Mucosa of descending colon (tissue), 3 donors: ENCODE measurements around the gene AGPAT2. TPM values are rescaled to one million over a fixed set of nuclear protein-coding genes. Genes with fewer than 3 reads are reported as not detected.

Source experiments
- ATAC-seq: fragments of 200-7000 bp; cut with Tn5 transposase; one replicate; pipeline ENCODE4 v1.9.1; 2020; ENCODE audit warnings: mild to moderate bottlenecking, moderate library complexity
- DNase-seq, 3 donors: peaks; one replicate each; pipeline ENCODE4 v3.0.0-alpha.2; 2020
- H3K36me3 ChIP-seq: fragments of 200-600 bp; one replicate; pipeline ENCODE4 v1.8.0; 2021; ENCODE audit warnings: low read depth, mild to moderate bottlenecking
- H3K4me1 ChIP-seq: fragments of 200-600 bp; one replicate; pipeline ENCODE4 v1.8.0; 2021; ENCODE audit warnings: low read depth, mild to moderate bottlenecking
- H3K4me3 ChIP-seq: fragments of 200-600 bp; one replicate; pipeline ENCODE4 v1.8.0; 2021; ENCODE audit warnings: mild to moderate bottlenecking
- H3K9me3 ChIP-seq: fragments of 200-600 bp; one replicate; pipeline ENCODE4 v1.8.0; 2021; ENCODE audit warnings: mild to moderate bottlenecking
- intact Hi-C, 2 donors: fragments of 100-400 bp; cut with DNase I in 1 of 2; cut with micrococcal nuclease in 1 of 2; formaldehyde crosslinking; loops; one replicate each; pipeline versions ENCODE4 v1.11.0 to v1.11.1; 2022; cut with DNase I, micrococcal nuclease
- total RNA-seq, 3 donors: library from RNA; stranded (reverse); fragmentation: NEBNext Ultra II Directional in 2 of 3; extraction: Animal tissue kit (Norgen Biotek cat#: 25700) in 2 of 3; gene quantifications; one replicate each; pipeline versions ENCODE4 v1.2.1 to v1.2.4, GENCODE V29; 2021 to 2023
- TF ChIP-seq, protein P1 (sequence below): fragments of 200-600 bp; IDR thresholded peaks from one replicate; pipeline ENCODE4 v1.8.0; 2022; ENCODE audit warnings: antibody characterized with exemption, mild to moderate bottlenecking
- donor health status: DM: no; HTN: no; CAD: no; lungs with moderate emphysema.
- donor health status: DM: no; HTN: no; CAD: no.
- donor health status: DM: no; HTN: yes; CAD: no.

Gene AGPAT2
- total RNA-seq, 3 donors from 2014 or later = 113 to 296 (median 152) TPM

- H3K4me1 ChIP-seq = peaks cover 39% of the 10 kb centered on the region
- TF ChIP-seq, protein P1, sequence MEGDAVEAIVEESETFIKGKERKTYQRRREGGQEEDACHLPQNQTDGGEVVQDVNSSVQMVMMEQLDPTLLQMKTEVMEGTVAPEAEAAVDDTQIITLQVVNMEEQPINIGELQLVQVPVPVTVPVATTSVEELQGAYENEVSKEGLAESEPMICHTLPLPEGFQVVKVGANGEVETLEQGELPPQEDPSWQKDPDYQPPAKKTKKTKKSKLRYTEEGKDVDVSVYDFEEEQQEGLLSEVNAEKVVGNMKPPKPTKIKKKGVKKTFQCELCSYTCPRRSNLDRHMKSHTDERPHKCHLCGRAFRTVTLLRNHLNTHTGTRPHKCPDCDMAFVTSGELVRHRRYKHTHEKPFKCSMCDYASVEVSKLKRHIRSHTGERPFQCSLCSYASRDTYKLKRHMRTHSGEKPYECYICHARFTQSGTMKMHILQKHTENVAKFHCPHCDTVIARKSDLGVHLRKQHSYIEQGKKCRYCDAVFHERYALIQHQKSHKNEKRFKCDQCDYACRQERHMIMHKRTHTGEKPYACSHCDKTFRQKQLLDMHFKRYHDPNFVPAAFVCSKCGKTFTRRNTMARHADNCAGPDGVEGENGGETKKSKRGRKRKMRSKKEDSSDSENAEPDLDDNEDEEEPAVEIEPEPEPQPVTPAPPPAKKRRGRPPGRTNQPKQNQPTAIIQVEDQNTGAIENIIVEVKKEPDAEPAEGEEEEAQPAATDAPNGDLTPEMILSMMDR = peak; percentile 76
- DNase-seq (peak; percentile 80 to 92 (median 90)), ATAC-seq (peak; percentile 64)
- no peaks in the 10 kb centered on the region for H3K36me3 ChIP-seq
- intact Hi-C loops = loop anchor here (2.0 kb wide), 2 partner anchors 143 to 147 kb away; no protein-coding TSS in a partner anchor
- H3K4me3 ChIP-seq = no peak overlapping the region
- H3K9me3 ChIP-seq = no peaks in the 10 kb centered on the region
Observed at GRCh38 chr9:136631038-136632000, 55.9 kb downstream of the AGPAT2 start.

DNA sequence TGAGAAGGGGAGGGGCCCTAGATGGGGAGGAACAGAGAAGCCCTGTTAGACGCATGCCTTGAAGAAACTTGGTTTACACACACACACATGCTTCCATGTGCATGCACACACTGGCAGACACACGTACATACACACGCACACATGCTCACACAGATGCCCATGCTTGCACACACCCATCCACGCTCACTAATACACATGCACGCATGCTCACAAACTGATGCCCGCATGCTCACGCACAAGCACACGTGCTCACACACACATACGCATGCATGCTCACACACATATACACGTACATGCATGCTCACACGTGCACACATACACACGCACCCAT, 56.6 kb downstream of the AGPAT2 start:
- intact Hi-C loops = loop anchor here (2.0 kb wide), 2 partner anchors 142 to 146 kb away; no protein-coding TSS in a partner anchor
- H3K4me3 ChIP-seq = no peak overlapping the region
- no peaks in the 10 kb centered on the region for H3K9me3 ChIP-seq
- DNase-seq = no peak
- ATAC-seq = no peak
- TF ChIP-seq, protein P1 = no peak
- no peaks in the 10 kb centered on the region for H3K36me3 ChIP-seq
- peaks cover 45% of the 10 kb centered on the region for H3K4me1 ChIP-seq

GRCh38 chr9:136629879-136630661, 57.2 kb downstream of the AGPAT2 start:
- no peaks in the 10 kb centered on the region for H3K36me3 ChIP-seq
- intact Hi-C loops = loop anchor here (2.0 kb wide), 2 partner anchors 141 to 145 kb away; no protein-coding TSS in a partner anchor
- TF ChIP-seq, protein P1 = peak; percentile 18
- DNase-seq = peak; percentile 72 to 79 (median 74)
- H3K4me1 ChIP-seq = peaks cover 51% of the 10 kb centered on the region
- no peak overlapping the region for H3K4me3 ChIP-seq
- no peaks in the 10 kb centered on the region for H3K9me3 ChIP-seq
- ATAC-seq = peak; percentile 38

DNA sequence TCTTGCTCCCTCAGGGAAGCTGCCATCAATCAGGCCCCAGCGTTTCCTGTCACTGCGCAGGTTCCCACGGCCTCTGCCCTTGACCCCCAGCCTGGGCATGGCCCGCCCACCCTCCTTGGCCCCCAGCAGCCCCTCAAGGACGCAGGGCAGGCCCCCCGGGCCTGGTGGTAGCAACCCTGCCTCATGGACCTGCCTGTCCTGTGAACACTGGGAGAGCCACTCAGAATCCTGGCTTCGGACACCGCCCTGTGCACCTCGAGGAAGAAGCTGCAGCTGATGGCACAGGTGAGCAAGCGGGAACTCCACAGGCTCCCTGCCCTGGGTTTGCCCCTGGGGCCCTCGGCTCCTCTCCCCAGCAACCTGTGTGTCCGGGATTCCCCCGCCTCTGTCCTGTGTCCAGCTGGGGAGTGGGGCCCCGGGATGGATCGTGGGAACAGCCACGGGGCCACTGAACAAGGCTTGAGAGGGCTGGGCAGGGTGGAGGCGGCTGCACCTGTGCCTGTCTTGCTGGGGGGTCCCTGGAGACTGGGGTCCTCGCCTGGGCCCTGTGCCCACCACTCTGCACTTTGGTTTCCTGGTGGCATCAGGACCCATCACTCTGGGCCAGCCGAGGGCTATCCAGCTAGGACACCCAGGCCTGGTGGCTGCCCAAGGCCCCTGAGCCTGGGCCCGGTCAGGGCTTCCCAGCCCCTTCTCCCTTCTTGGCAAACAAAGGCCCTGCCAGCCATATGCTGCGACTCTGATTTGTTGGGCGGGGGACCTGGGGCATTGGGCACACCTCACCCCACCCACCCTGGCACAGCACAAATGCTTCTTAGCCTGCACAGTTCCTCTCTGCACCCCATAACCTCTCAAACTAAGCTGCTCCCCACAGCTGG, 58.0 kb downstream of the AGPAT2 start:
- Histone ChIP-seq H3K4me1 (peaks cover 59% of the 10 kb centered on the region), H3K9me3 (no peaks in the 10 kb centered on the region), H3K4me3 (no peak overlapping the region), H3K36me3 (no peaks in the 10 kb centered on the region)
- DNase-seq (peak; percentile 52 to 66 (median 62)), ATAC-seq (peak; percentile 29)
- TF ChIP-seq, protein P1 = no peak
- intact Hi-C loops = no loop called here

DNA sequence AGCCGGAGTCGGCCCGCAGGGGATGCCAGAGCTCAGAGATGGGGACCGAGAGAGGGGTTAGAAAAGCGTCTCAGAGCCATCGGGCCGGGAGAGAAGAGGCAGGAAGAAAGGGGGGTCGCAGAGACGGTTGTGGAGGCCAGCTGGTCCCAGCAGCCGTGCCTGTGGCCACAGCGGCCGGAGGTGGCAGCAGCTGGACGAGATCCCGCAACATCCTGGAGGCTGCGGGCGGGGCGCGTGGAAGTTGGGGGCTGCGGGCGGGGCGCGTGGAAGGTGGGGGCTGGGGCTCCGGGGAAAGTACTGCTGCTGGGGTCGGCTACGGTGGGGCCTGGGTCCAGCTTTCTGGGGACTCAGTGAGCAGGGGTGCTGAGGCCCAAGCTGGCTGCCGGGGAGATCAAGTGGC, 59.0 kb downstream of the AGPAT2 start:
- Histone ChIP-seq H3K4me3 (no peak overlapping the region), H3K9me3 (no peaks in the 10 kb centered on the region), H3K36me3 (no peaks in the 10 kb centered on the region), H3K4me1 (peaks cover 61% of the 10 kb centered on the region)
- intact Hi-C loops = no loop called here
- DNase-seq (peak in 1 of 3 donors; percentile 32), ATAC-seq (no peak)
- TF ChIP-seq, protein P1 = no peak
